GM06990 (cell line): ENCODE measurements around the gene PPFIA1.
"Not testable (repeated sequence)": the region's sequence is repeated elsewhere in the genome, so short reads cannot be mapped to it uniquely, and the experiment has no call there.

Source experiments
- DNase-seq: peaks from one replicate; pipeline ENCODE4 v3.0.0-alpha.2; 2011; ENCODE audit not compliant: insufficient read length; ENCODE audit errors: extremely low read depth
- H3K27me3 ChIP-seq: replicated peaks from 2 replicates; pipeline ENCODE4 v1.6.0; 2011; ENCODE audit warnings: low read length; ENCODE audit not compliant: control insufficient read depth, insufficient read depth
- H3K36me3 ChIP-seq: 2 replicates; pipeline ENCODE4 v1.5.1; 2011; ENCODE audit warnings: low read length; ENCODE audit not compliant: control insufficient read depth, insufficient read depth
- H3K4me3 ChIP-seq: replicated peaks from 2 replicates; pipeline ENCODE4 v1.5.1; 2011; ENCODE audit warnings: low read depth, mild to moderate bottlenecking, control low read depth, low read length
- CTCF ChIP-seq: IDR thresholded peaks from 2 replicates; pipeline ENCODE4 v1.5.1; 2011; ENCODE audit warnings: low read length, control low read depth, mild to moderate bottlenecking, inconsistent platforms; ENCODE audit not compliant: insufficient read depth, poor library complexity, severe bottlenecking

PPFIA1 gene

GRCh38 chr11:70251659-70252321, 18.7 kb upstream of the PPFIA1 start:
- no peak for TF ChIP-seq CTCF
- H3K36me3 ChIP-seq, result no peaks in the 10 kb centered on the region
- DNase-seq, result no peak
- no peaks in the 10 kb centered on the region; the same call in 1 of the 2 replicates for H3K27me3 ChIP-seq
- no peak overlapping the region for H3K4me3 ChIP-seq

- DNase-seq, result peak; percentile 51
- Histone ChIP-seq H3K4me3 (no peak overlapping the region), H3K36me3 (no peaks in the 10 kb centered on the region), H3K27me3 (no peaks in the 10 kb centered on the region; the same call in 1 of the 2 replicates)
- TF ChIP-seq CTCF, result no peak
Observed at GRCh38 chr11:70252844-70253243, 17.6 kb upstream of the PPFIA1 start.

- no peak for TF ChIP-seq CTCF
- DNase-seq, result no peak
- Histone ChIP-seq H3K27me3 (no peaks in the 10 kb centered on the region; the same call in 1 of the 2 replicates), H3K4me3 (no peak overlapping the region), H3K36me3 (no peaks in the 10 kb centered on the region)
Observed at GRCh38 chr11:70255477-70256116, 14.9 kb upstream of the PPFIA1 start.

GRCh38 chr11:70259077-70259476, 11.4 kb upstream of the PPFIA1 start:
- not testable (repeated sequence) for H3K4me3 ChIP-seq, H3K27me3 ChIP-seq, DNase-seq, H3K36me3 ChIP-seq

DNA sequence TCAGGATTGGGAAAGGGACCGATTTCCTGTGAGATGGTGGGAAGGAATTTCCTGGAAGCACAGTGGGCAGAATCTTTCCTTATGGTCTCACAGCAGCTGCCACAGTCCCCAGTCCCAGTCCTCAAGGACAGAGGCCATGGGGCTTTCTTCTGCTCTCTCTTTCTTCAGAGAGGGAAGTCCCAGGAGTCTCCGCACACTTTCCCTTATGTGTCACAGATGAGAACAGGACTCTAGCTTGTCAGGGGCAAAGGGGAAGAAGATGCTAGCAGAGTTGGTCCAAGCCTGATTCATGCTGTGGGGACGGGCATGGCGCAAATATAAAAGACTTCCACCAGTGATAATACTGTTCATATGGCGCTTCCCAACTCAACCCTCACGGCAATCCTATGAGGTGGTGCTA, 7.5 kb upstream of the PPFIA1 start:
- no peak for TF ChIP-seq CTCF
- H3K36me3 ChIP-seq, result no peaks in the 10 kb centered on the region
- no peak for DNase-seq
- no peak overlapping the region for H3K4me3 ChIP-seq
- no peaks in the 10 kb centered on the region for H3K27me3 ChIP-seq

DNA sequence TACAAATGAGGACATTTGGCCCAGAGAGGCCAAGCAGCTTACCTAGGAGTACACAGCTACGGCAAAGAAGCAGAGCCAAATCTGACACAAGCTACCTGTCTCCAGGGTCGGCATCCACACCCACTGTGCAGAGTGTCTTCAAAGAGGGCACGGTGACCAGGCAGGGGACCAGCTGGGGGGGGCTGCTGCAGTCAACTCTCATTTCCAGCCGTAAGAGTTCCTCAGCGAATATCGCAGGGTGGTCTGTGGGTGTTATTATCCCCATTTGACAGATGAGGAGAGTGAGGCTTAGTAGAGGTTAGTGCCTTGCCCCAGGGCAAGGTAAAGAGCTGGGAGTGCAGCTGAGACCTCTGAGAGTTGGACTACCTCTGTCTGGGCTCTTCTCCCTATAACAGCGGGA, 7.1 kb upstream of the PPFIA1 start:
- no peak for DNase-seq
- H3K36me3 ChIP-seq, result no peaks in the 10 kb centered on the region
- no peak for TF ChIP-seq CTCF
- H3K4me3 ChIP-seq, result no peak overlapping the region
- no peaks in the 10 kb centered on the region for H3K27me3 ChIP-seq
